Measurements from ENCODE around the gene WAC. TPM values are rescaled to one million over a fixed set of nuclear protein-coding genes. Genes with fewer than 3 reads are reported as not detected.

The WAC gene
- total RNA-seq, 1 experiment from 2014 or later = 196 TPM

DNA sequence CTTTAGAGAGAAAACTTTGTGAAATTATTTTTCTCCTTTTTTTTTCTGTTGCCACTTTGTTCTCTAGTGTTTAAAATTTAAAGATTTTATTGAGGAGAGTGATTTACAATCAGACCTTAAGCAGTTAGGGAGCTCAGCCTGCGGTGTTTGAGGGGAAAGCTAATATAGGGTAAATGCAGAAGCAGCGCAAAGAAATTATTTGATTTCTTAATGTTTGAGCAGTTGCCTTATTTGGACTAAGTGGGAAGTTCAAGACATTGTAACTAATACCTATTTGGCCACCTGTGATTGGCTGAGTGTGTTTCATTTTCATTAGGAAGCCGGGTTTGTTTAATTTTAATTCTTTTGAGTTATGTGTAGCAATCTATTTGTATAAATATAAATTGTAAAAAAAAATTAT is 25.3 kb downstream of the WAC start:
- Histone ChIP-seq H3K9me3 (no peaks in the 10 kb centered on the region), H3K36me3 (ENCODE audit: control insufficient read depth, insufficient read depth, low read length) (peaks cover 6% of the 10 kb centered on the region), H3K4me1 (peaks cover 19% of the 10 kb centered on the region), H3K27me3 (replicated peaks; ENCODE audit: control insufficient read depth, insufficient read depth, low read length) (no peaks in the 10 kb centered on the region), H3K4me3 (ENCODE audit: low read depth, low read length) (no peak overlapping the region)
- peaks cover 33% of the 10 kb centered on the region for H3K4me1 Mint-ChIP-seq (ENCODE audit: low read depth, unreplicated experiment)
- no peaks in the 10 kb centered on the region for H3K9me3 Mint-ChIP-seq (ENCODE audit: unreplicated experiment)
- H3K36me3 Mint-ChIP-seq (ENCODE audit: insufficient read depth, unreplicated experiment) = peaks cover 86% of the 10 kb centered on the region
- no peak overlapping the region for H3K27ac Mint-ChIP-seq (ENCODE audit: unreplicated experiment)
- no peak overlapping the region for H3K4me3 Mint-ChIP-seq (ENCODE audit: unreplicated experiment)
- TF ChIP-seq, protein P1, sequence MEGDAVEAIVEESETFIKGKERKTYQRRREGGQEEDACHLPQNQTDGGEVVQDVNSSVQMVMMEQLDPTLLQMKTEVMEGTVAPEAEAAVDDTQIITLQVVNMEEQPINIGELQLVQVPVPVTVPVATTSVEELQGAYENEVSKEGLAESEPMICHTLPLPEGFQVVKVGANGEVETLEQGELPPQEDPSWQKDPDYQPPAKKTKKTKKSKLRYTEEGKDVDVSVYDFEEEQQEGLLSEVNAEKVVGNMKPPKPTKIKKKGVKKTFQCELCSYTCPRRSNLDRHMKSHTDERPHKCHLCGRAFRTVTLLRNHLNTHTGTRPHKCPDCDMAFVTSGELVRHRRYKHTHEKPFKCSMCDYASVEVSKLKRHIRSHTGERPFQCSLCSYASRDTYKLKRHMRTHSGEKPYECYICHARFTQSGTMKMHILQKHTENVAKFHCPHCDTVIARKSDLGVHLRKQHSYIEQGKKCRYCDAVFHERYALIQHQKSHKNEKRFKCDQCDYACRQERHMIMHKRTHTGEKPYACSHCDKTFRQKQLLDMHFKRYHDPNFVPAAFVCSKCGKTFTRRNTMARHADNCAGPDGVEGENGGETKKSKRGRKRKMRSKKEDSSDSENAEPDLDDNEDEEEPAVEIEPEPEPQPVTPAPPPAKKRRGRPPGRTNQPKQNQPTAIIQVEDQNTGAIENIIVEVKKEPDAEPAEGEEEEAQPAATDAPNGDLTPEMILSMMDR (IDR thresholded peaks at IDR 0.05; ENCODE audit: insufficient read depth in 1 of 2, low read depth in 1 of 2, low read length in 1 of 2, severe bottlenecking in 1 of 2, unreplicated experiment in 1 of 2) = no peak
- intact Hi-C loops (cut with micrococcal nuclease; ENCODE audit: unreplicated experiment) = no loop called here
- CTCF ChIA-PET = no interaction called here
- no TSS peak for BruUV-seq (replicated peaks)
- no peak for DNase-seq
- no peaks in the 10 kb centered on the region for H3K27me3 Mint-ChIP-seq (ENCODE audit: insufficient read depth, unreplicated experiment)
- POLR2A ChIA-PET = no interaction called here

DNA sequence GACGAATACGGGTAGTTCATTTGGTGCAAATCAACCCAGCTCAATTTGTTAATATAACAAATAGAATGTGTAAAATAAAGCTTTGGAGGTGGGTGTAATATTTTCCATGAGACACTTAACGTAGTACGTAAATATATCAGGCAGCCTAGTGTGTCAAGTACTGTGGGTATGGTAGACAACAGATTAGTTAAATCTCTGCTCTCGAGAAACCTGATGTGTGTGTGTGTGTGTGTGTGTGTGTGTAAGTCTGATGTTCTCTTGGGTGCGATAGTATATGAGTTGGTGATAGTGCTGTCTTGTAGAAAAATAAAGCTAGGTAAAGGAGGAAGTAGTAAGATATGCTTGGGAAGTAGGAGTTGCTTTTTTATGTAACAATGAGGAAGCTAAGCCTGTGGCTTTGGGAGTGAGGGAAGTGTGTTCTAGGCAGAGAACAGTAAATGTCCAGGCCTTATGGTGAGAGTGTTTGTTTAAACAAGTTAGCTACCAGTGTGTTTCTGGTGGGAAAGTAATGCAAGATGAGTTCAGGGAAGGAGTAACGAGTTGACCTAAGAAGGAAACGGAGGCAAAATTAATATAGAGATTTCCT is 26.1 kb downstream of the WAC start:
- intact Hi-C loops (cut with micrococcal nuclease; ENCODE audit: unreplicated experiment) = no loop called here
- Mint-ChIP-seq H3K9me3 (ENCODE audit: unreplicated experiment) (no peaks in the 10 kb centered on the region), H3K4me3 (ENCODE audit: unreplicated experiment) (no peak overlapping the region), H3K27ac (ENCODE audit: unreplicated experiment) (no peak overlapping the region), H3K4me1 (ENCODE audit: low read depth, unreplicated experiment) (peaks cover 35% of the 10 kb centered on the region), H3K27me3 (ENCODE audit: insufficient read depth, unreplicated experiment) (no peaks in the 10 kb centered on the region), H3K36me3 (ENCODE audit: insufficient read depth, unreplicated experiment) (peaks cover 84% of the 10 kb centered on the region)
- Histone ChIP-seq H3K27me3 (replicated peaks; ENCODE audit: control insufficient read depth, insufficient read depth, low read length) (no peaks in the 10 kb centered on the region), H3K4me3 (ENCODE audit: low read depth, low read length) (no peak overlapping the region), H3K9me3 (no peaks in the 10 kb centered on the region), H3K4me1 (peaks cover 19% of the 10 kb centered on the region), H3K36me3 (ENCODE audit: control insufficient read depth, insufficient read depth, low read length) (peaks cover 4% of the 10 kb centered on the region)
- CTCF ChIA-PET = no interaction called here
- TF ChIP-seq, protein P1 (IDR thresholded peaks at IDR 0.05; ENCODE audit: insufficient read depth in 1 of 2, low read depth in 1 of 2, low read length in 1 of 2, severe bottlenecking in 1 of 2, unreplicated experiment in 1 of 2) = no peak
- no TSS peak for BruUV-seq (replicated peaks)
- DNase-seq = no peak
- POLR2A ChIA-PET = no interaction called here

DNA sequence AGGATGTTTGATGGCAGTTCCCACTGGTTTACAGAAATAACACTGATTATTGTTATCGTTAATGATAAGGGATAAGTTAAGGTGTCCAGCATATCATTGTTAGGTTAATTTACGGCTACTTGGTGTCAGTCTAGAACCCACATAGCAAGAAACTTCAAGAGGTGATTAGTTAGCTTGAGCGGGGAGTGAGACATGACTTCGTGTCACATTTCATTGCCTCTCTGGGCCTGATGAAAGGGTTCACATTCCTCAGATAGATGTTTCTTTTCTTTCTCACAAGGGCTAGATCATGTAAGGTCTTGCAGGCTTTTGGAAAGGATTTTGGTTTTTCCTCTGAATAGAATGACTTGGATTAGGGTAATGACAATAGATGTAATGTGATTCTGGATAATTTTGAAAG is 26.7 kb downstream of the WAC start:
- Histone ChIP-seq H3K9me3 (no peaks in the 10 kb centered on the region), H3K4me1 (peaks cover 22% of the 10 kb centered on the region), H3K4me3 (ENCODE audit: low read depth, low read length) (no peak overlapping the region), H3K36me3 (ENCODE audit: control insufficient read depth, insufficient read depth, low read length) (peaks cover 4% of the 10 kb centered on the region), H3K27me3 (replicated peaks; ENCODE audit: control insufficient read depth, insufficient read depth, low read length) (no peaks in the 10 kb centered on the region)
- no peak for DNase-seq
- BruUV-seq (replicated peaks) = no TSS peak
- H3K36me3 Mint-ChIP-seq (ENCODE audit: insufficient read depth, unreplicated experiment) = peaks cover 82% of the 10 kb centered on the region
- H3K4me3 Mint-ChIP-seq (ENCODE audit: unreplicated experiment) = no peak overlapping the region
- H3K27ac Mint-ChIP-seq (ENCODE audit: unreplicated experiment) = no peak overlapping the region
- ChIA-PET POLR2A (no interaction called here), CTCF (no interaction called here)
- H3K27me3 Mint-ChIP-seq (ENCODE audit: insufficient read depth, unreplicated experiment) = no peaks in the 10 kb centered on the region
- peaks cover 37% of the 10 kb centered on the region for H3K4me1 Mint-ChIP-seq (ENCODE audit: low read depth, unreplicated experiment)
- no peaks in the 10 kb centered on the region for H3K9me3 Mint-ChIP-seq (ENCODE audit: unreplicated experiment)
- TF ChIP-seq, protein P1 (IDR thresholded peaks at IDR 0.05; ENCODE audit: insufficient read depth in 1 of 2, low read depth in 1 of 2, low read length in 1 of 2, severe bottlenecking in 1 of 2, unreplicated experiment in 1 of 2) = no peak
- intact Hi-C loops (cut with micrococcal nuclease; ENCODE audit: unreplicated experiment) = no loop called here

Data from Caco-2 (cell line).